HEK293 (cell line): ENCODE measurements around the gene ZNF775.

Source experiments
- CTCF ChIA-PET: fragments of 350-600 bp; formaldehyde crosslinking; extraction: SDS; loops from one replicate; lab custom pipeline; 2021; ENCODE audit warnings: antibody characterized with exemption; lab: Yijun Ruan, JAX
- POLR2A ChIA-PET: fragments of 300-600 bp; formaldehyde crosslinking; extraction: SDS; loops from one replicate; lab custom pipeline; 2020; ENCODE audit warnings: antibody characterized with exemption, inconsistent platforms; lab: Yijun Ruan, JAX
- H3K27ac ChIP-seq: fragments of 200-500 bp; sonication (Bioruptor generic); 2 replicates; pipeline ENCODE4 v1.5.1; 2014; ENCODE audit warnings: low read depth, low read length, control low read depth, inconsistent platforms; ENCODE audit errors: extremely low read depth
- H3K36me3 ChIP-seq, 2 experiments: fragments of 200-500 bp in 1 of 2; sonication (Bioruptor generic) in 1 of 2; 1 replicate in 1 of 2; 2 replicates in 1 of 2; pipeline ENCODE4 v1.5.1; 2014 to 2017; ENCODE audit warnings: inconsistent platforms in 2 of 2, low read length in 2 of 2; ENCODE audit not compliant: control insufficient read depth in 2 of 2, insufficient read depth in 1 of 2
- H3K4me1 ChIP-seq: fragments of 200-500 bp; sonication (Bioruptor generic); 2 replicates; pipeline ENCODE4 v1.5.1; 2014; ENCODE audit warnings: mild to moderate bottlenecking, low read length, inconsistent platforms; ENCODE audit not compliant: control insufficient read depth, insufficient read depth
- H3K4me3 ChIP-seq: 2 replicates; pipeline ENCODE4 v1.5.1; 2011; ENCODE audit warnings: low read depth, mild to moderate bottlenecking, control low read depth, low read length, moderate library complexity
- H3K9me3 ChIP-seq: fragments of 200-500 bp; sonication (Bioruptor generic); 2 replicates; pipeline ENCODE4 v1.5.1; 2014; ENCODE audit warnings: low read depth, low read length, inconsistent platforms; ENCODE audit not compliant: control insufficient read depth, insufficient read depth
- IKZF3 ChIP-seq: fragments of 450-650 bp; IDR thresholded peaks from 2 replicates; pipeline ENCODE4 v1.5.0; 2018; ENCODE audit warnings: missing biosample characterization, mild to moderate bottlenecking, missing genetic modification characterization, moderate library complexity
- YY1 ChIP-seq: fragments of 450-650 bp; formaldehyde crosslinking; IDR thresholded peaks from 2 replicates; pipeline ENCODE4 v1.5.1; 2018; ENCODE audit warnings: missing biosample characterization, missing genetic modification characterization
- ZBTB1 ChIP-seq: fragments of 450-650 bp; formaldehyde crosslinking; IDR thresholded peaks from 2 replicates; pipeline ENCODE4 v1.5.1; 2016; ENCODE audit warnings: missing biosample characterization, missing genetic modification characterization
- ZBTB17 ChIP-seq: fragments of 450-650 bp; formaldehyde crosslinking; IDR thresholded peaks from 2 replicates; pipeline ENCODE4 v1.5.1; 2016; ENCODE audit warnings: missing biosample characterization, missing genetic modification characterization
- ZFP3 ChIP-seq: fragments of 450-650 bp; formaldehyde crosslinking; IDR thresholded peaks from 2 replicates; pipeline ENCODE4 v1.5.1; 2016; ENCODE audit warnings: low read depth, missing biosample characterization, missing genetic modification characterization
- ZNF10 ChIP-seq: fragments of 450-650 bp; formaldehyde crosslinking; IDR thresholded peaks from 2 replicates; pipeline ENCODE4 v1.5.1; 2017; ENCODE audit warnings: missing biosample characterization, missing genetic modification characterization
- ZNF175 ChIP-seq: fragments of 450-650 bp; formaldehyde crosslinking; IDR thresholded peaks from 2 replicates; pipeline ENCODE4 v1.5.1; 2016; ENCODE audit warnings: missing biosample characterization, missing genetic modification characterization
- ZNF311 ChIP-seq: fragments of 450-650 bp; formaldehyde crosslinking; IDR thresholded peaks from 2 replicates; pipeline ENCODE4 v1.5.1; 2017; ENCODE audit warnings: missing biosample characterization, missing genetic modification characterization, borderline replicate concordance
- ZNF394 ChIP-seq: fragments of 450-650 bp; formaldehyde crosslinking; IDR thresholded peaks from 2 replicates; pipeline ENCODE4 v1.5.1; 2016; ENCODE audit warnings: missing biosample characterization, missing genetic modification characterization, mild to moderate bottlenecking, moderate library complexity, borderline replicate concordance
- ZNF596 ChIP-seq: fragments of 450-650 bp; IDR thresholded peaks from 2 replicates; pipeline ENCODE4 v1.5.0; 2018; ENCODE audit warnings: missing biosample characterization, mild to moderate bottlenecking, missing genetic modification characterization, moderate library complexity
- ZNF660 ChIP-seq: fragments of 450-650 bp; IDR thresholded peaks from 2 replicates; pipeline ENCODE4 v1.5.1; 2018; ENCODE audit warnings: missing biosample characterization, mild to moderate bottlenecking, missing genetic modification characterization
- ZNF777 ChIP-seq: fragments of 450-650 bp; formaldehyde crosslinking; IDR thresholded peaks from 2 replicates; pipeline ENCODE4 v1.5.1; 2017; ENCODE audit warnings: missing biosample characterization, missing genetic modification characterization, borderline replicate concordance
- TF ChIP-seq, protein P1 (sequence below): fragments of 450-650 bp; formaldehyde crosslinking; IDR thresholded peaks from 2 replicates; pipeline ENCODE4 v1.5.1; 2016; ENCODE audit warnings: missing biosample characterization, missing genetic modification characterization
- TF ChIP-seq, protein P2 (sequence below): fragments of 450-650 bp; formaldehyde crosslinking; conservative IDR thresholded peaks from 2 replicates; pipeline ENCODE4 v1.5.1; 2016; ENCODE audit warnings: low read depth, missing biosample characterization, missing genetic modification characterization
- TF ChIP-seq, protein P3 (sequence below): fragments of 450-650 bp; formaldehyde crosslinking; IDR thresholded peaks from 2 replicates; pipeline ENCODE4 v1.5.1; 2016; ENCODE audit warnings: missing biosample characterization, missing genetic modification characterization

Gene ZNF775

DNA sequence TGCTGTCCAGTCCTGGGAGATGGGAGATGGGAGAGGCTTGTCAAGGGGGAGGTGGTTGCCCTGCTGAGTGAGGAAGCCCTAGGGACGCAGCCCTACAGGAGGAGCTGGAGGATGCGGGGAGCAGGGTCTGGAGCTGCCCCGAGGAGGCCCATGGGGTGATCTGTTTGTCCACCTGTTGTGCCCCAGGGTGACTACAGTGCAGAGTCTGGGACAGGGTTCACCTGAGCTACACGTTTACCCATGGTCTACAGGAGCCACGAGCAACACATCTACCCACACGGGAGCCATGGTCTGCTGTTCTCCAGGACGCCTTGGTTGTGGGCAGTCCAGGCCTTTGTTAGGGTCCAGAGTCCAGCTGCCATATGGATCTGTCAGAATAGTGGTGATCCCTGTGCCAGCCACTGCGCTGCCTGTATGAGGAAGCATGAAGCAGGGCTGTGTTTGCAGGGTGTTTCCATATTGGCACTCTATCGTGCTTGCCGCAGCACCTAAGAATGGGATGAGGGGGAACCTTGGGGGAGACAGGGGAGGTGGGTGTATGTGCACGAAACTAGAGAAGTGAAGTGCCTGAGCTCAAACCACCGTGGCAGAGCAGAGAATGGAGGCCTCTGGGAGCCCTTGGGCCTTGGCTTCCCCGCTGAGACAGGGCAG, 23.7 kb downstream of the ZNF775 start (continued):
- TF ChIP-seq, protein P1, sequence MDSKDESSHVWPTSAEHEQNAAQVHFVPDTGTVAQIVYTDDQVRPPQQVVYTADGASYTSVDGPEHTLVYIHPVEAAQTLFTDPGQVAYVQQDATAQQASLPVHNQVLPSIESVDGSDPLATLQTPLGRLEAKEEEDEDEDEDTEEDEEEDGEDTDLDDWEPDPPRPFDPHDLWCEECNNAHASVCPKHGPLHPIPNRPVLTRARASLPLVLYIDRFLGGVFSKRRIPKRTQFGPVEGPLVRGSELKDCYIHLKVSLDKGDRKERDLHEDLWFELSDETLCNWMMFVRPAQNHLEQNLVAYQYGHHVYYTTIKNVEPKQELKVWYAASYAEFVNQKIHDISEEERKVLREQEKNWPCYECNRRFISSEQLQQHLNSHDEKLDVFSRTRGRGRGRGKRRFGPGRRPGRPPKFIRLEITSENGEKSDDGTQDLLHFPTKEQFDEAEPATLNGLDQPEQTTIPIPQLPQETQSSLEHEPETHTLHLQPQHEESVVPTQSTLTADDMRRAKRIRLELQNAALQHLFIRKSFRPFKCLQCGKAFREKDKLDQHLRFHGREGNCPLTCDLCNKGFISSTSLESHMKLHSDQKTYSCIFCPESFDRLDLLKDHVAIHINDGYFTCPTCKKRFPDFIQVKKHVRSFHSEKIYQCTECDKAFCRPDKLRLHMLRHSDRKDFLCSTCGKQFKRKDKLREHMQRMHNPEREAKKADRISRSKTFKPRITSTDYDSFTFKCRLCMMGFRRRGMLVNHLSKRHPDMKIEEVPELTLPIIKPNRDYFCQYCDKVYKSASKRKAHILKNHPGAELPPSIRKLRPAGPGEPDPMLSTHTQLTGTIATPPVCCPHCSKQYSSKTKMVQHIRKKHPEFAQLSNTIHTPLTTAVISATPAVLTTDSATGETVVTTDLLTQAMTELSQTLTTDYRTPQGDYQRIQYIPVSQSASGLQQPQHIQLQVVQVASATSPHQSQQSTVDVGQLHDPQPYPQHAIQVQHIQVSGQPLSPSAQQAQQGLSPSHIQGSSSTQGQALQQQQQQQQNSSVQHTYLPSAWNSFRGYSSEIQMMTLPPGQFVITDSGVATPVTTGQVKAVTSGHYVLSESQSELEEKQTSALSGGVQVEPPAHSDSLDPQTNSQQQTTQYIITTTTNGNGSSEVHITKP = peak; percentile 65
- 0 out of 2 replicates have a peak, but pooled peaks have one; percentile 7 for TF ChIP-seq ZBTB17
- TF ChIP-seq, protein P2, sequence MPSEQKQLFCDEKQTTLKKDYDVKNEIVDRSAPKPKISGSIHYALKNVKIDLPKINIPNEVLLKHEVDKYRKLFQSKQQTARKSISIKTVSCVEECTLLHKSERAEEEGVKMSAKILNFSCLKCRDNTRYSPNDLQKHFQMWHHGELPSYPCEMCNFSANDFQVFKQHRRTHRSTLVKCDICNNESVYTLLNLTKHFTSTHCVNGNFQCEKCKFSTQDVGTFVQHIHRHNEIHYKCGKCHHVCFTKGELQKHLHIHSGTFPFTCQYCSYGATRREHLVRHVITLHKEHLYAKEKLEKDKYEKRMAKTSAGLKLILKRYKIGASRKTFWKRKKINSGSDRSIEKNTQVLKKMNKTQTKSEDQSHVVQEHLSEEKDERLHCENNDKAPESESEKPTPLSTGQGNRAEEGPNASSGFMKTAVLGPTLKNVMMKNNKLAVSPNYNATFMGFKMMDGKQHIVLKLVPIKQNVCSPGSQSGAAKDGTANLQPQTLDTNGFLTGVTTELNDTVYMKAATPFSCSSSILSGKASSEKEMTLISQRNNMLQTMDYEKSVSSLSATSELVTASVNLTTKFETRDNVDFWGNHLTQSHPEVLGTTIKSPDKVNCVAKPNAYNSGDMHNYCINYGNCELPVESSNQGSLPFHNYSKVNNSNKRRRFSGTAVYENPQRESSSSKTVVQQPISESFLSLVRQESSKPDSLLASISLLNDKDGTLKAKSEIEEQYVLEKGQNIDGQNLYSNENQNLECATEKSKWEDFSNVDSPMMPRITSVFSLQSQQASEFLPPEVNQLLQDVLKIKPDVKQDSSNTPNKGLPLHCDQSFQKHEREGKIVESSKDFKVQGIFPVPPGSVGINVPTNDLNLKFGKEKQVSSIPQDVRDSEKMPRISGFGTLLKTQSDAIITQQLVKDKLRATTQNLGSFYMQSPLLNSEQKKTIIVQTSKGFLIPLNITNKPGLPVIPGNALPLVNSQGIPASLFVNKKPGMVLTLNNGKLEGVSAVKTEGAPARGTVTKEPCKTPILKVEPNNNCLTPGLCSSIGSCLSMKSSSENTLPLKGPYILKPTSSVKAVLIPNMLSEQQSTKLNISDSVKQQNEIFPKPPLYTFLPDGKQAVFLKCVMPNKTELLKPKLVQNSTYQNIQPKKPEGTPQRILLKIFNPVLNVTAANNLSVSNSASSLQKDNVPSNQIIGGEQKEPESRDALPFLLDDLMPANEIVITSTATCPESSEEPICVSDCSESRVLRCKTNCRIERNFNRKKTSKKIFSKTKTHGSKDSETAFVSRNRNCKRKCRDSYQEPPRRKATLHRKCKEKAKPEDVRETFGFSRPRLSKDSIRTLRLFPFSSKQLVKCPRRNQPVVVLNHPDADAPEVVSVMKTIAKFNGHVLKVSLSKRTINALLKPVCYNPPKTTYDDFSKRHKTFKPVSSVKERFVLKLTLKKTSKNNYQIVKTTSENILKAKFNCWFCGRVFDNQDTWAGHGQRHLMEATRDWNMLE (tag by site-specific recombination) = no peak
- TF ChIP-seq, all 188 proteins: peak for 3

DNA sequence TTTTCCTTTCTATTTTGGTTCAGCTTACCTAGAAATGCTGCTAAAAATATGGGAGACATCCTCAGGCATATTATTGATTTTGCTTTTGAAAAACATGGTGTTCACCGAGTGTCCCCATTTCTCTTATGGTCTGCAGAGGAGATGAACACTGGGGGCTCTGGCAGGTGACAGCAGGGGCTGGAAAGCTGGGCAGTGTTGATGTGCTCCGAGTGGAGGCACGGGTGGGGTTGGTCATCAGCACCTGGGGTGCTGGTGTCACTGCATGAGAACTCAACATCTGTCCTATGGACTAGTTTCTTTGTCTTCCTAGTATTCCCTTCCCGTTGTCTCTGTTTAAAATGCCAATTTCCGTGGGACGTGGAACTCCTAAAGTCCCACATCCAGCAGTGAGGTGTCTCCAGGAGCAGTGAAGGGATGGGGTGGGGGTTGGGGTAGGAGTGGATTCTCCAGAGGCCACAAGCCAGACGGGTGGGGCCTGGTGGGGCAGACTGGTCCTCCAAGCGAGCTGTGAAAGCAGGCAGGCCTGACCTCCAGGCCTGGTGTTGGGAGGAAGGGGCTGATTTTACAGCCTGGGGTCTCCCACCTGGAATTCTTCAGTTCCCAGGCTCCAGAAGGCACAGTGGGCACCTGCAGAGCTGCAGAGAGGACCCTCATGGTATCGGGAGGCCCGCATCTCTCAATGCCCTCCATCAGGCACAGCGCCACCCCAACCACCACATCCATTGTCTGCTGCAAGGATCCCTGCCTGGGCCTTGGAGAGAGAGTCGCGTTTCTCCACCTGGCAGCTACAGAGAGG, 24.4 kb downstream of the ZNF775 start:
- ChIA-PET POLR2A (no interaction called here), CTCF (interaction anchor here (0.6 to 0.8 kb wide), 3 partner anchors 14 to 784 kb away, joined by 3 read pairs; no protein-coding TSS in a partner anchor)
- Histone ChIP-seq H3K36me3 (no peaks in the 10 kb centered on the region), H3K9me3 (no peaks in the 10 kb centered on the region), H3K27ac (no peak overlapping the region), H3K4me1 (no peaks in the 10 kb centered on the region), H3K4me3 (no peak overlapping the region)
- no peak for TF ChIP-seq ZNF777 (tag by site-specific recombination)
- no peak for TF ChIP-seq ZNF311 (tag by site-specific recombination)
- TF ChIP-seq ZNF10 = no peak

DNA sequence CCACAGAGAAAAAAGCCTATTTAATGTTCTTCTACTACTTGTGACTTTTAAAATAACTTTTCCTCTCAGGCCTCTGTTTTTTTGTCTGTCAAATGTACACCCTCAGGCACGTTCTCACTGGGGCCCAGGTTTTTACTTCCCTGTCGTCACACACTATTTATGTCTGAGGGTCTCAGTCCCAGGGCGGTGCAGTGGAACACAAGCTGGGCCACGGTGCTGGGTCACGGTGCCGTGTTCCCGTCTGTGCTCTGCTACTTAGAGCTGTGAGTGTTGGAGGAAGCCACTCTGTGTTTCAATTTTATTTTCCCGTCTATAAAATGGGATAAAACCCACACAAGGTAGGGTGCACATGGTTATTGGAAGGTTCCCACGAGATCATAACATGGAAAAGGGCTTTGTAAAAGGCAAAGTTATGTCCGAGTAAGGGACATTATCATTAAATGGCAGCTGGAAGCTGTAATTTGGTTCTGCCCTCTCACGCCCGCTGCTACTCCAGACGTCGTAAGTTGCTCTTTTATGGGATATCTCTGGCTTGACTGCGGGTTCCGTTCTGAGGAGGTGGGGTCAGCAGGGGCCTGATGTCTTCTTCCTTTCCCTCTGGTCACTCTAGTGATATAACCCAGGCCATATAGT, 25.2 kb downstream of the ZNF775 start:
- H3K4me1 ChIP-seq = no peaks in the 10 kb centered on the region
- ChIA-PET POLR2A (no interaction called here), CTCF (interaction anchor here (0.8 kb wide), 3 partner anchors 13 to 46 kb away, joined by 3 read pairs; no protein-coding TSS in a partner anchor)
- no peaks in the 10 kb centered on the region for H3K36me3 ChIP-seq
- no peaks in the 10 kb centered on the region for H3K9me3 ChIP-seq
- H3K4me3 ChIP-seq = no peak overlapping the region
- H3K27ac ChIP-seq = no peak overlapping the region; the same call in 1 of the 2 replicates
- TF ChIP-seq ZNF175 (tag by site-specific recombination) = no peak
- TF ChIP-seq ZBTB1 (tag by site-specific recombination) = no peak
- no peak for TF ChIP-seq ZFP3 (tag by site-specific recombination)
- peak; percentile 68 for TF ChIP-seq ZNF394
- no peak for TF ChIP-seq IKZF3 (tag by site-specific recombination)
- TF ChIP-seq, protein P3, sequence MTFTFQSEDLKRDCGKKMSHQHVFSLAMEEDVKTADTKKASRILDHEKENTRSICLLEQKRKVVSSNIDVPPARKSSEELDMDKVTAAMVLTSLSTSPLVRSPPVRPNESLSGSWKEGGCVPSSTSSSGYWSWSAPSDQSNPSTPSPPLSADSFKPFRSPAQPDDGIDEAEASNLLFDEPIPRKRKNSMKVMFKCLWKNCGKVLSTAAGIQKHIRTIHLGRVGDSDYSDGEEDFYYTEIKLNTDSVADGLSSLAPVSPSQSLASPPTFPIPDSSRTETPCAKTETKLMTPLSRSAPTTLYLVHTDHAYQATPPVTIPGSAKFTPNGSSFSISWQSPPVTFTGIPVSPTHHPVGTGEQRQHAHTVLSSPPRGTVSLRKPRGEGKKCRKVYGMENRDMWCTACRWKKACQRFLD (tag by site-specific recombination) = no peak
- no peak for TF ChIP-seq YY1 (tag by site-specific recombination)
- TF ChIP-seq ZNF660 (tag by site-specific recombination) = no peak
- no peak for TF ChIP-seq ZNF596
